Mesothelial cell of epicardium (in vitro differentiated cells): Measurements from ENCODE around the gene SERP1. TPM values are rescaled to one million over a fixed set of nuclear protein-coding genes. Genes with fewer than 3 reads are reported as not detected.

Experiments used
- DNase-seq, 2 experiments: peaks; one replicate each; pipeline ENCODE4 v3.0.0; 2021; ENCODE audit warnings: low spot score in 2 of 2; ENCODE audit not compliant: unreplicated experiment in 2 of 2
- H3K27ac Mint-ChIP-seq: 2 replicates; pipeline ENCODE4 v1.8.0; 2021; ENCODE audit warnings: mixed read lengths
- H3K27me3 Mint-ChIP-seq: 2 replicates; pipeline ENCODE4 v1.8.0; 2021; ENCODE audit warnings: low read depth, mixed read lengths
- H3K36me3 Mint-ChIP-seq: 2 replicates; pipeline ENCODE4 v1.8.0; 2021; ENCODE audit warnings: mixed read lengths
- H3K4me1 Mint-ChIP-seq: 2 replicates; pipeline ENCODE4 v1.8.0; 2021; ENCODE audit warnings: mixed read lengths
- H3K4me3 Mint-ChIP-seq: 2 replicates; pipeline ENCODE4 v1.8.0; 2021; ENCODE audit warnings: mild to moderate bottlenecking, moderate library complexity, mixed read lengths
- H3K9me3 Mint-ChIP-seq: 2 replicates; pipeline ENCODE4 v1.8.0; 2021; ENCODE audit warnings: mixed read lengths
- CTCF ChIP-seq: fragments of 200-600 bp; sonication (generic); IDR thresholded peaks from one replicate; pipeline ENCODE4 v1.5.0; 2021; ENCODE audit warnings: antibody characterized with exemption; ENCODE audit not compliant: unreplicated experiment
- total RNA-seq: library from RNA; stranded (reverse); gene quantifications from 3 replicates; pipeline ENCODE4 v1.2.1, GENCODE V29; 2021

The SERP1 gene
- total RNA-seq, 1 donor from 2014 or later = 85.8 TPM

- no peaks in the 10 kb centered on the region for H3K4me1 Mint-ChIP-seq
- H3K9me3 Mint-ChIP-seq = no peaks in the 10 kb centered on the region
- H3K36me3 Mint-ChIP-seq = peaks cover 3% of the 10 kb centered on the region
- no peaks in the 10 kb centered on the region for H3K27me3 Mint-ChIP-seq
- no peak overlapping the region for H3K27ac Mint-ChIP-seq
- no peak for TF ChIP-seq CTCF
- DNase-seq = no peak
- H3K4me3 Mint-ChIP-seq = no peak overlapping the region
Observed at GRCh38 chr3:150538324-150539208, 7.7 kb downstream of the SERP1 start.

GRCh38 chr3:150535204-150535603 lies 11.1 kb downstream of the SERP1 start:
- Mint-ChIP-seq H3K9me3 (no peaks in the 10 kb centered on the region), H3K27me3 (no peaks in the 10 kb centered on the region), H3K36me3 (no peaks in the 10 kb centered on the region), H3K4me1 (no peaks in the 10 kb centered on the region), H3K27ac (no peak overlapping the region), H3K4me3 (no peak overlapping the region)
- DNase-seq = no peak
- no peak for TF ChIP-seq CTCF

- Mint-ChIP-seq H3K27me3 (no peaks in the 10 kb centered on the region), H3K27ac (no peak overlapping the region)
Observed at GRCh38 chr3:150531775-150532174, 14.5 kb downstream of the SERP1 start.

GRCh38 chr3:150528354-150528797 lies 17.9 kb downstream of the SERP1 start:
- DNase-seq = no peak
- TF ChIP-seq CTCF = no peak
- Mint-ChIP-seq H3K4me3 (no peak overlapping the region), H3K9me3 (no peaks in the 10 kb centered on the region), H3K4me1 (peaks cover 3% of the 10 kb centered on the region), H3K27me3 (no peaks in the 10 kb centered on the region), H3K36me3 (no peaks in the 10 kb centered on the region), H3K27ac (no peak overlapping the region)

More at GRCh38 chr3:150531775-150532174, 14.5 kb downstream of the SERP1 start:
- no peak for DNase-seq
- no peaks in the 10 kb centered on the region for H3K9me3 Mint-ChIP-seq
- no peak for TF ChIP-seq CTCF
- H3K4me1 Mint-ChIP-seq = peaks cover 3% of the 10 kb centered on the region
- no peaks in the 10 kb centered on the region for H3K36me3 Mint-ChIP-seq
- H3K4me3 Mint-ChIP-seq = no peak overlapping the region

GRCh38 chr3:150527464-150528255 lies 18.6 kb downstream of the SERP1 start:
- no peaks in the 10 kb centered on the region for H3K9me3 Mint-ChIP-seq
- H3K27ac Mint-ChIP-seq = no peak overlapping the region
- H3K27me3 Mint-ChIP-seq = no peaks in the 10 kb centered on the region
- no peak for DNase-seq
- H3K36me3 Mint-ChIP-seq = no peaks in the 10 kb centered on the region
- TF ChIP-seq CTCF = no peak
- peaks cover 3% of the 10 kb centered on the region for H3K4me1 Mint-ChIP-seq
- H3K4me3 Mint-ChIP-seq = no peak overlapping the region
